ENCODE data around the gene PCBP3. TPM values are rescaled to one million over a fixed set of nuclear protein-coding genes. Genes with fewer than 3 reads are reported as not detected.
A peak's percentile ranks its signal among the peaks of the same experiment; 100 is the strongest.
"Not testable (repeated sequence)": the region's sequence is repeated elsewhere in the genome, so short reads cannot be mapped to it uniquely, and the experiment has no call there.

The PCBP3 gene
- total and polyA plus RNA-seq, 3 experiments from 2014 or later, result 0.31 to 0.38 (median 0.35) TPM

DNA sequence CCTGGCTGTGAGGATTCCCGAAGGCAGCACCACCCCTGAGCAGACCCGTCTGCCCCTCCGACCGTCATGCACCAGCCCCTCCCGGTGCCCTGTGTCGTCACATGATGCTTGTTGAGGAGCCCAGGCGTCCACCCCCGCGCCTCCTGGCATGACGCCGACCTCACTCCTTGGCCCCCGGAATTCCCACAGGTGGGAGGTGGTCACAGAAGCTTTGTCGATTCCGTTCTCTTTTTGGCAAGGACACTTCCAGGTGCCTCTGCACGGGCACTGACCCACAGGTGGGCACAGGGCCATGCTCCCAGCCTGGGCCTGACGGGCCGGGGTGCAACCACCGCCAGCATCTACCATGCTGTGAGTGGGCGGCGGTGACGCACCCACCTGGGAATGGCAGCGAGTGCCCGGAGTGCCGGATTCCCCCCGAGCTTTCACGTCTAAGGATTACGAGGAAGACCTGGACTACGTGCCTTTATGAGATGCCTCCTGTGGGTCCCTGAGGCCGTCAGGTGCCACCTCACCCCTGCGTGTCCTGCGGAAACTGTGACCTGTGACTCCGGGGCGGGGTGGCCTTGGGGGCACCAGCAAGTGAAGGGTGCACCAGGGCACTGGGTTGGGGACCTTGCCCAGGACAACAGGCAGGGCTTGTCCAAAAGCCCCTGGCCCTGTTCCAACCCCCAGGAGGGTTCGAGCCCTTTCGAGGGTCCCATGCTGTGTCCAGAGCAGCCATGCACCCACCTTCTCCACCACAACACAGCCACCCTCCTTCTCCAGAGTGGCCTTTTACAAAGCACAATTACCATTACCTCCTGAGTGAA, 306.6 kb downstream of the PCBP3 start:
- DNase-seq, result no peak
- no peaks in the 10 kb centered on the region for H3K9me3 Mint-ChIP-seq
- Histone ChIP-seq H3K9me3 (ENCODE audit: low read length) (no peaks in the 10 kb centered on the region), H3K4me3 (ENCODE audit: low read length) (no peak overlapping the region), H3K27me3 (ENCODE audit: insufficient read depth, low read length, poor library complexity, severe bottlenecking) (no peaks in the 10 kb centered on the region), H3K4me1 (ENCODE audit: insufficient read depth, low read length) (no peaks in the 10 kb centered on the region), H3K27ac (ENCODE audit: low read depth, low read length) (no peak overlapping the region), H3K36me3 (ENCODE audit: insufficient read depth, low read length) (no peaks in the 10 kb centered on the region)
- ChIA-PET CTCF (no interaction called here), POLR2A (no interaction called here)
- H3K4me1 Mint-ChIP-seq, result no peaks in the 10 kb centered on the region
- peaks cover 14 to 22% of the 10 kb centered on the region in 2 donors for H3K27me3 Mint-ChIP-seq
- H3K36me3 Mint-ChIP-seq, result no peaks in the 10 kb centered on the region
- H3K4me3 Mint-ChIP-seq, result no peak overlapping the region
- no peak overlapping the region for H3K27ac Mint-ChIP-seq

DNA sequence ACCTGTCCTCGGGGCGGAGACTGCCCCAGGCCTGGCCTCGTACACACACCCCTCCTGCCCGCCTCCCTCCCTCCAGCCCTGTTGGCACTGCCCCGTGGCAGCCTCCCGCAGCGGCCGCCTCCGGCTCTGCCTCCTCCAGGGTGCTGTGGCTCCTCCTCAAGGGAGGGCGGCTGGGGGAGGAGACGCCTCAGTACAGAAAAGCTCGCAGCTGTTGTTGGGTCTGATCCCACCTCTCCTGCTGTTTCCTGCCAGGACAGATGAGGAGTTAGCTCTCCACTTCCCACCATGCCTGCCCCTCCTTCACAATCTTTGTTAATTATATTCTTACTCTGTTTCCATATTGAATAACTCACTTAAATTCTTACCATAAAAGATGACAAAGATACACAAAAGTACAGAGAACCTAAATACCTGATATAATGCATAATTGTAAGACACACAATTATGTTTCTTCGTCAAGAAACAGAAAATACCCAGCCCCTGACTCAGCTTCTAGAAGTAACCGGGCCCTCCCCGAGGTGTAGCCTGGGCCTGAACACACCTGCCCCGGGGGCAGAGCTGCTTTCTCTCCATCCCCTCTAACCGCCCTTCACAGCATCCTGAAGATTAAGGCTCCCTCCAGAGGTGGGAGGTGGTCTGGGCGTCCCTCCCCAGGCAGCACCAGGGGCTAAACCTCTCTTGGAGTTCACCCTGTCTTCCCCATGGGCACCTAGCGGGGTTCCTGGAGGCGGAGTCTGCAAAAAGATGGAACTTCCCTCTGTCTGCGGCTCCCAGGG, 307.4 kb downstream of the PCBP3 start:
- no peak for DNase-seq
- Histone ChIP-seq H3K27me3 (ENCODE audit: insufficient read depth, low read length, poor library complexity, severe bottlenecking) (no peaks in the 10 kb centered on the region), H3K9me3 (ENCODE audit: low read length) (no peaks in the 10 kb centered on the region), H3K27ac (ENCODE audit: low read depth, low read length) (no peak overlapping the region), H3K4me3 (ENCODE audit: low read length) (no peak overlapping the region), H3K36me3 (ENCODE audit: insufficient read depth, low read length) (no peaks in the 10 kb centered on the region), H3K4me1 (ENCODE audit: insufficient read depth, low read length) (no peaks in the 10 kb centered on the region)
- peaks cover 14 to 28% of the 10 kb centered on the region in 2 donors for H3K27me3 Mint-ChIP-seq
- H3K4me1 Mint-ChIP-seq, result no peaks in the 10 kb centered on the region
- no peak overlapping the region for H3K4me3 Mint-ChIP-seq
- ChIA-PET POLR2A (no interaction called here), CTCF (no interaction called here)
- no peak overlapping the region for H3K27ac Mint-ChIP-seq
- no peaks in the 10 kb centered on the region for H3K36me3 Mint-ChIP-seq
- no peaks in the 10 kb centered on the region for H3K9me3 Mint-ChIP-seq

DNA sequence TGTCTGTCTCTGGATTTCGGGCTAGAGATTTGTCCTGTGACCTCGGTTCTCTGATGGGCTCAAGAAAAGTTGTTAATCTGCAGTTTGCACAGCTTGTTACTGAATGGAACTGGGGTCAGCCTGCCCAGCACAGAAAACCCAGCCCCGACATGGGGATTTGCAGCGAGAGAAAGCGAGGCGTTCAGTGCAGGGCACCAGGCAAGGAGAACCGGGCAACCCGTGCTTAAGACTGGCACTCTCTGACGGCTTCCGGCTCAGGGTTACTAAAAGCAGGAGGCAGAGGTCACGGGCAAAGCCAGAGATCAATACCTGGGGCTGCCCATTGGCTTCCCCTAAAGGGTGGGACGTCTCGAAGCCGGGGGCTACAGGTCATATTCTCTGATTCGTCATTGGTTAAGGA, 308.2 kb downstream of the PCBP3 start:
- Mint-ChIP-seq H3K4me1 (no peaks in the 10 kb centered on the region), H3K27me3 (peaks cover 14 to 35% of the 10 kb centered on the region in 2 donors), H3K36me3 (no peaks in the 10 kb centered on the region), H3K4me3 (no peak overlapping the region), H3K27ac (peak overlapping the region in 1 of 8 donors; percentile 50), H3K9me3 (no peaks in the 10 kb centered on the region)
- POLR2A ChIA-PET, result no interaction called here
- H3K4me1 ChIP-seq (ENCODE audit: insufficient read depth, low read length), result no peaks in the 10 kb centered on the region
- H3K27me3 ChIP-seq (ENCODE audit: insufficient read depth, low read length, poor library complexity, severe bottlenecking), result no peaks in the 10 kb centered on the region
- H3K27ac ChIP-seq (ENCODE audit: low read depth, low read length), result no peak overlapping the region
- CTCF ChIA-PET, result no interaction called here
- DNase-seq, result no peak
- H3K4me3 ChIP-seq (ENCODE audit: low read length), result no peak overlapping the region
- H3K9me3 ChIP-seq (ENCODE audit: low read length), result no peaks in the 10 kb centered on the region
- no peaks in the 10 kb centered on the region for H3K36me3 ChIP-seq (ENCODE audit: insufficient read depth, low read length)

DNA sequence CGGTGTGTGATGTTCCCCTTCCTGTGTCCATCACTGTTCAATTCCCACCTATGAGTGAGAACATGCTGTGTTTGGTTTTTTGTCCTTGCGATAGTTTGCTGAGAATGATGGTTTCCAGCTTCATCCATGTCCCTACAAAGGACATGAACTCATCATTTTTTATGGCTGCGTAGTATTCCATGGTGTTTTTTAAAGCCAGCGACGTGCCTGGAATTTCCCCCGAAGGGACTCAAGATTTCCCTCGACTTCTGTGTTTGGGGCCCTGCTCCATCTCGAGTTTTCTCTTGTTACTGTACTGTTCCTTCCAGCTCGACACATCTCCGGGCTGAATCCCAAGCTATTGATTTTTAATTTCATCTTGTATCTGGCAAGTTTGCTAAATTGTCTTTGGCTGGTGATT, 309.0 kb downstream of the PCBP3 start:
- H3K4me1 Mint-ChIP-seq; H3K27me3 ChIP-seq (ENCODE audit: insufficient read depth, low read length, poor library complexity, severe bottlenecking); H3K4me3 Mint-ChIP-seq; H3K36me3 ChIP-seq (ENCODE audit: insufficient read depth, low read length); H3K36me3 Mint-ChIP-seq; CTCF ChIA-PET; H3K27ac ChIP-seq (ENCODE audit: low read depth, low read length); H3K4me1 ChIP-seq (ENCODE audit: insufficient read depth, low read length); H3K4me3 ChIP-seq (ENCODE audit: low read length); DNase-seq; POLR2A ChIA-PET; H3K9me3 Mint-ChIP-seq; H3K27ac Mint-ChIP-seq; H3K9me3 ChIP-seq (ENCODE audit: low read length): not testable (repeated sequence)
- H3K27me3 Mint-ChIP-seq, result peaks cover 17 to 42% of the 10 kb centered on the region in 2 donors

DNA sequence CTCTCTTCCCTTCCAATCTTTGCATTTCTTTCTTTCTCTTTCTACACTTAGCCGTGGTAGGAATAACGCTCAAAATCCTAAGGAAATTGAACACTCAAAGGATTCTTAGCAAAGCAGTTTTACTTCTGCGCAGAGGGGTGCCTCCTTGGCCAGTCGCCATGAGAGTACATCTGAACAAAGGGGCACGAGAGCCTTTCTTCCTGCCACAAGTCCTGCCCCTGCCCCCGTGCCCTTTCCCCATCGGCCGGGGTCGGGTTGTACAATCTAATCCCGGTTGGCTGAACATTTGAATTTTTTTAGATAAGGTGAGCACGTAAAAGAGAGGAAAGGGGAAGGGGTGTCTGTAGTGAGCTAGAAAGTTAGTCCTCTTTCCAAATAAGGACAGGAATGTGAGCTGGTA, 309.4 kb downstream of the PCBP3 start:
- peaks cover 0 to under 1% (median 0%) of the 10 kb centered on the region in 3 donors for H3K4me1 Mint-ChIP-seq
- H3K36me3 Mint-ChIP-seq, result no peaks in the 10 kb centered on the region
- Histone ChIP-seq H3K27ac (ENCODE audit: low read depth, low read length) (no peak overlapping the region), H3K4me3 (ENCODE audit: low read length) (no peak overlapping the region), H3K4me1 (ENCODE audit: insufficient read depth, low read length) (no peaks in the 10 kb centered on the region), H3K36me3 (ENCODE audit: insufficient read depth, low read length) (no peaks in the 10 kb centered on the region), H3K9me3 (ENCODE audit: low read length) (no peaks in the 10 kb centered on the region), H3K27me3 (ENCODE audit: insufficient read depth, low read length, poor library complexity, severe bottlenecking) (no peaks in the 10 kb centered on the region)
- ChIA-PET POLR2A (no interaction called here), CTCF (no interaction called here)
- peaks cover 20 to 44% of the 10 kb centered on the region in 2 donors for H3K27me3 Mint-ChIP-seq
- H3K27ac Mint-ChIP-seq, result no peak overlapping the region
- H3K4me3 Mint-ChIP-seq, result no peak overlapping the region
- DNase-seq, result no peak
- H3K9me3 Mint-ChIP-seq, result no peaks in the 10 kb centered on the region

DNA sequence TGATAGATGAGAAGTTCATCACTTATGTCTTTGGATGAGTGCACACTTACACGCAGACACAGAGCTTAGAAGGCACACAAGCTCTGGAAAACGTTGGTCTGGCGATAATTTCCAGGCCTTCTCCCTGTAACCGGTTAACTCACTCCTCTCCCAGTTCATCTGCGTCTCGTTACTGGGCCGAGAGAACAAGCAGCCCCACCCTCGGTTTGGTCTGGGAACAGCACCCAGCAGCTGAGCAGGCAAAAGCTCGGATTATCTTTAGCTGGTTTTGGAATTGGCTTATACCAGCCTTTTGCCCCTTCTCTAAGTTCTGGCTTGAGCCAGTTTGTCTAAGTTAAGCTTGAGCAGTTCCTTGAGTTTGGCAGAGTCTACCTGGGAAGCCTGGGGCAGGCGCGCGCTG, 310.7 kb downstream of the PCBP3 start:
- ChIA-PET CTCF (no interaction called here), POLR2A (no interaction called here)
- H3K27ac Mint-ChIP-seq, result no peak overlapping the region

DNA sequence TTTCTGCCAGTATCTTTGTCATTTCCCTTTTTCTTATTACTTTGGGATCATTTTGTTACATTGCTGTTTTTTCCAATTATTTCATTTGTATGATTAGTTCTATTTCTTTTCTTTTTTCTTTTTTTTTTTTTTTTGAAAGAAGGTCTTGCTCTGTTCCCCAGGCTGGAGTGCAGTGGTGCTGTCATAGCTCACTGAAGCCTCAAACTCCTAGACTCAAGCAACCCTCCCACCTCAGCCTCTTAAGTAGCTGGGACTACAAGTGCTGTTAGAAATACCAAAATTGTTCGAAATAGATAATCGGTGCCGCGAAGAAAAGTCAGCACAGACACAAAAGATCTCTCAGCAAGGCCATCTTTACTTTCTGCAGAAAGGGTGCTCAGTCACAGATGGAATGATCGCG, 311.4 kb downstream of the PCBP3 start:
- Mint-ChIP-seq H3K27me3 (peaks cover 24 to 58% of the 10 kb centered on the region in 2 donors), H3K4me1 (peaks cover 0 to 9% (median 0%) of the 10 kb centered on the region in 3 donors), H3K9me3 (peaks cover 0 to 2% (median 0%) of the 10 kb centered on the region in 5 donors), H3K36me3 (peaks cover 0 to 4% (median 0%) of the 10 kb centered on the region in 3 donors), H3K27ac (no peak overlapping the region), H3K4me3 (no peak overlapping the region)
- Histone ChIP-seq H3K9me3 (ENCODE audit: low read length) (no peaks in the 10 kb centered on the region), H3K27me3 (ENCODE audit: insufficient read depth, low read length, poor library complexity, severe bottlenecking) (no peaks in the 10 kb centered on the region), H3K36me3 (ENCODE audit: insufficient read depth, low read length) (no peaks in the 10 kb centered on the region), H3K4me3 (ENCODE audit: low read length) (no peak overlapping the region), H3K27ac (ENCODE audit: low read depth, low read length) (no peak overlapping the region), H3K4me1 (ENCODE audit: insufficient read depth, low read length) (no peaks in the 10 kb centered on the region)
- POLR2A ChIA-PET, result no interaction called here
- CTCF ChIA-PET, result no interaction called here
- DNase-seq, result no peak

More for the DNA sequence above, 310.7 kb downstream of the PCBP3 start:
- Histone ChIP-seq H3K36me3 (ENCODE audit: insufficient read depth, low read length) (no peaks in the 10 kb centered on the region), H3K4me1 (ENCODE audit: insufficient read depth, low read length) (no peaks in the 10 kb centered on the region), H3K27me3 (ENCODE audit: insufficient read depth, low read length, poor library complexity, severe bottlenecking) (no peaks in the 10 kb centered on the region), H3K4me3 (ENCODE audit: low read length) (no peak overlapping the region), H3K9me3 (ENCODE audit: low read length) (no peaks in the 10 kb centered on the region), H3K27ac (ENCODE audit: low read depth, low read length) (no peak overlapping the region)
- H3K36me3 Mint-ChIP-seq, result peaks cover 0 to 4% (median 0%) of the 10 kb centered on the region in 3 donors
- H3K9me3 Mint-ChIP-seq, result peaks cover 0 to 2% (median 0%) of the 10 kb centered on the region in 5 donors
- no peak overlapping the region for H3K4me3 Mint-ChIP-seq
- DNase-seq, result no peak
- peaks cover 24 to 54% of the 10 kb centered on the region in 2 donors for H3K27me3 Mint-ChIP-seq
- peaks cover 0 to 9% (median 0%) of the 10 kb centered on the region in 3 donors for H3K4me1 Mint-ChIP-seq

DNA sequence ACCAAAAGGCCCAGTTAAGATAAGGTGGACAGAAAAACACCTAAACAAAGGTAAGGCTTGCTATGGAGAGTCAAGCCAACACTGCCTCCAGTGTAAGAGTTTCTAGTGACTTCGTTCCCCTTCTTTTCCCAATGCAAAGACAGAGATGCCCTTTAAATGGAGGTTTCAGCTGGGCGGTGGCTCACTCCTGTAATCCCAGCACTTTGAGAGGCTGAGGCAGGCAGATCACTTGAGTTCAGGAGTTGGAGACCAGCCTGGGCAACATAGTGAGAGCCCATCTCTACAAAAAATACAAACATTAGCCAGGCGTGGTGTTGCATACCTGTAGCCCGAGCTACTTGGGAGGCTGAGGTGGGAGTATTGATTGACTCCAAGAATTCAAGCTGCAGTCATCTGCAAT, 314.0 kb downstream of the PCBP3 start:
- CTCF ChIA-PET, result no interaction called here

More for the DNA sequence above, 314.0 kb downstream of the PCBP3 start:
- Histone ChIP-seq H3K27ac (ENCODE audit: low read depth, low read length) (no peak overlapping the region), H3K27me3 (ENCODE audit: insufficient read depth, low read length, poor library complexity, severe bottlenecking) (no peaks in the 10 kb centered on the region), H3K36me3 (ENCODE audit: insufficient read depth, low read length) (no peaks in the 10 kb centered on the region), H3K4me3 (ENCODE audit: low read length) (no peak overlapping the region), H3K9me3 (ENCODE audit: low read length) (no peaks in the 10 kb centered on the region), H3K4me1 (ENCODE audit: insufficient read depth, low read length) (no peaks in the 10 kb centered on the region)
- Mint-ChIP-seq H3K27me3 (peaks cover 33 to 75% of the 10 kb centered on the region in 2 donors), H3K9me3 (peaks cover 0 to 17% (median 13%) of the 10 kb centered on the region in 5 donors), H3K4me1 (peaks cover 0 to 9% (median 0%) of the 10 kb centered on the region in 3 donors), H3K36me3 (peaks cover 0 to 23% (median 0%) of the 10 kb centered on the region in 3 donors), H3K27ac (no peak overlapping the region), H3K4me3 (no peak overlapping the region)
- POLR2A ChIA-PET, result no interaction called here
- DNase-seq, result no peak
